Measurements from ENCODE around the gene CEMIP. TPM values are rescaled to one million over a fixed set of nuclear protein-coding genes. Genes with fewer than 3 reads are reported as not detected.

Gene CEMIP
- total and polyA plus RNA-seq, 2 of the 13 experiments (the other 11 are each of a cell fraction or from before 2014, with no cell fraction given), result 4.3 to 28.5 TPM

DNA sequence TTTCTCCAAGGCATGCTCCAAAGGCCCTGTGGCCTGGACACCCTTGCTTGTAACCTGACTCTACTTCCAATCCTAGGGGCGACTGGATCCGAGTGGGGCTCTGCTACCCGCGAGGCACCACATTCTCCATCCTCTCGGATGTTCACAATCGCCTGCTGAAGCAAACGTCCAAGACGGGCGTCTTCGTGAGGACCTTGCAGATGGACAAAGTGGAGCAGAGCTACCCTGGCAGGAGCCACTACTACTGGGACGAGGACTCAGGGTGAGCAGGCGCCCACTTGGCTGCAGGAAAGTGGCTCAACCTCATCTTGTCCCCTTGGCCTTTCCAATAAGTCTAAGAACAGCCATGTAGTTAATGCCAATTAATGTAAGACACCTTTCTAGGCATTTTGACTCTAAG is 158.5 kb downstream of the CEMIP start (continued):
- TF ChIP-seq, protein P1, sequence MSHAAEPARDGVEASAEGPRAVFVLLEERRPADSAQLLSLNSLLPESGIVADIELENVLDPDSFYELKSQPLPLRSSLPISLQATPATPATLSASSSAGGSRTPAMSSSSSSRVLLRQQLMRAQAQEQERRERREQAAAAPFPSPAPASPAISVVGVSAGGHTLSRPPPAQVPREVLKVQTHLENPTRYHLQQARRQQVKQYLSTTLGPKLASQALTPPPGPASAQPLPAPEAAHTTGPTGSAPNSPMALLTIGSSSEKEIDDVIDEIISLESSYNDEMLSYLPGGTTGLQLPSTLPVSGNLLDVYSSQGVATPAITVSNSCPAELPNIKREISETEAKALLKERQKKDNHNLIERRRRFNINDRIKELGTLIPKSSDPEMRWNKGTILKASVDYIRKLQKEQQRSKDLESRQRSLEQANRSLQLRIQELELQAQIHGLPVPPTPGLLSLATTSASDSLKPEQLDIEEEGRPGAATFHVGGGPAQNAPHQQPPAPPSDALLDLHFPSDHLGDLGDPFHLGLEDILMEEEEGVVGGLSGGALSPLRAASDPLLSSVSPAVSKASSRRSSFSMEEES (CRISPR knock-in tag; IDR thresholded peaks at IDR 0.05), result no peak

DNA sequence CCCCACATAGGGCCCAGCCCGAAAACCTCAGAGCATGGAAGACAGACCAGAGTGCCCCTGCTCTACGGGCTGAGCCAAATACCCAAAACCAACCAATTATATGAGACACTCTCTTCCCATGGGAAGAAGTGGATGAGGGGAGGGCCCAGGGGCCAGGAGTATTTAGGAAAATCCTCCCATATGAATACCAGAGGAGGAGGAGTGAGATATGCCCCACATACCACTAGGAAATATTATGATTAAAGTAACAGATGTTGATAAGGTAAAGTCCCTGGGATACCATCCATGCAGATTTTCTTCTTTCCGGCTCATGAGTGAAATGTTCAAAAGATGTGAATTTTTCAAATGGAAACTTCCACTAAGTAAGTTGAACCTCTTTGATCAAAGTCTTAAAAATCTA is 160.0 kb downstream of the CEMIP start:
- ATAC-seq (no peak), FAIRE-seq (no peak), DNase-seq (ENCODE audit: low spot score) (no peak)
- in situ Hi-C loops (cut with HindIII; ENCODE audit: extremely low pct_ligation_motif_present, low pct_unique_long_range_greater_than_20kb) (no loop called here), intact Hi-C loops (cut with micrococcal nuclease; ENCODE audit: unreplicated experiment) (no loop called here)
- 95% methylated on average over 3 of the region's 3 CpGs for WGBS (ENCODE audit: low lambda C conversion rate)
- no peak overlapping the region for H3K9ac ChIP-seq (ENCODE audit: insufficient read depth, low read depth, low read length)
- peaks cover 23 to 71% of the 10 kb centered on the region in 2 experiments for H3K36me3 ChIP-seq (replicated peaks in 1 of 2; ENCODE audit: control insufficient read depth in 1 of 2, insufficient read depth in 2 of 2, low read length in 2 of 2)
- H2AFZ ChIP-seq (ENCODE audit: low read length), result no peak overlapping the region
- H3K27ac ChIP-seq (ENCODE audit: extremely low read length, insufficient read depth, low read length), result no peak overlapping the region
- H3K27me3 ChIP-seq (ENCODE audit: control insufficient read depth in 1 of 2, insufficient read depth in 2 of 2, low read length in 2 of 2), result no peaks in the 10 kb centered on the region
- ChIA-PET POLR2A (no interaction called here), CTCF (ENCODE audit: low intra/inter-chr PET ratio, low total read pairs) (no interaction called here)
- no peak overlapping the region for H3K4me3 ChIP-seq (replicated peaks in 1 of 3; ENCODE audit: insufficient read depth in 1 of 3, low read depth in 2 of 3, low read length in 3 of 3)
- no peaks in the 10 kb centered on the region for H3K79me2 ChIP-seq (ENCODE audit: insufficient read depth, low read length)
- H4K20me1 ChIP-seq (ENCODE audit: insufficient read depth, low read length), result no peaks in the 10 kb centered on the region
- TF ChIP-seq HOXA3 (CRISPR knock-in tag; IDR thresholded peaks at IDR 0.05), result no peak
- TF ChIP-seq CAMTA2 (CRISPR knock-in tag; IDR thresholded peaks at IDR 0.05; ENCODE audit: borderline replicate concordance), result no peak
- H3K4me2 ChIP-seq (ENCODE audit: low read depth, low read length), result no peak overlapping the region
- H3K9me3 ChIP-seq (ENCODE audit: low read length), result no peaks in the 10 kb centered on the region
- H3K4me1 ChIP-seq (ENCODE audit: insufficient read depth, low read length), result no peaks in the 10 kb centered on the region
- BruUV-seq (replicated peaks), result no TSS peak

DNA sequence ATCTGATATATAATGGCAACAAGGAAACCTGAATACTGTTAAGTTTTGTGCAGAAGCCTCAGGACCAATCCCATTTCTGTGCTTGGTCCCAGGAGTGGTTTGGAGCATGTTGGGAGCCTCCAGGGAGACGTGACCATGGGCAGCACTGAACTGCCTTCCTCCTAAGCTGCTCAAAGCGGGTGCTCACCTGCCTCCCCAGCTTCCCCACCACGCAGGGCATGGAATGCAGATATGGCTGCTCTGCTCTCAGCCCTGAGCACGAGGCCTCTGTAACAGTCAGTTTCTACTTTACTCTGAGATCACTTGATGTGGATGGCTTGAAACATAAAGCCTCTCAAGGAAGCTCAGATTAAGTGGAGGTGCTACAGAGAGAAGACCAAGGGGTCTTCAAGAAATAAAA is 161.2 kb downstream of the CEMIP start:
- in situ Hi-C loops (cut with HindIII; ENCODE audit: extremely low pct_ligation_motif_present, low pct_unique_long_range_greater_than_20kb) (no loop called here), intact Hi-C loops (cut with micrococcal nuclease; ENCODE audit: unreplicated experiment) (no loop called here)
- Histone ChIP-seq H3K4me1 (ENCODE audit: insufficient read depth, low read length) (no peaks in the 10 kb centered on the region), H3K79me2 (ENCODE audit: insufficient read depth, low read length) (no peaks in the 10 kb centered on the region), H3K27ac (ENCODE audit: extremely low read length, insufficient read depth, low read length) (no peak overlapping the region), H3K4me3 (replicated peaks in 1 of 3; ENCODE audit: insufficient read depth in 1 of 3, low read depth in 2 of 3, low read length in 3 of 3) (no peak overlapping the region), H3K9ac (ENCODE audit: insufficient read depth, low read depth, low read length) (no peak overlapping the region), H4K20me1 (ENCODE audit: insufficient read depth, low read length) (no peaks in the 10 kb centered on the region), H2AFZ (ENCODE audit: low read length) (no peak overlapping the region), H3K9me3 (ENCODE audit: low read length) (no peaks in the 10 kb centered on the region), H3K4me2 (ENCODE audit: low read depth, low read length) (no peak overlapping the region), H3K27me3 (ENCODE audit: control insufficient read depth in 1 of 2, insufficient read depth in 2 of 2, low read length in 2 of 2) (no peaks in the 10 kb centered on the region), H3K36me3 (replicated peaks in 1 of 2; ENCODE audit: control insufficient read depth in 1 of 2, insufficient read depth in 2 of 2, low read length in 2 of 2) (peaks cover 20 to 80% of the 10 kb centered on the region in 2 experiments)
- 100% methylated on average over 1 of the region's 4 CpGs for WGBS (ENCODE audit: low lambda C conversion rate)
- CTCF ChIA-PET (ENCODE audit: low intra/inter-chr PET ratio, low total read pairs), result no interaction called here
- POLR2A ChIA-PET, result no interaction called here
- BruUV-seq (replicated peaks), result no TSS peak
- no peak for TF ChIP-seq KDM5A (IDR thresholded peaks at IDR 0.05; ENCODE audit: borderline replicate concordance, low read length)
- no peak for TF ChIP-seq ZNF552 (CRISPR knock-in tag; IDR thresholded peaks at IDR 0.05; ENCODE audit: borderline replicate concordance)
- no peak for TF ChIP-seq SMC3 (IDR thresholded peaks at IDR 0.05; ENCODE audit: low read length)
- no peak for TF ChIP-seq ZNF678 (CRISPR knock-in tag; IDR thresholded peaks at IDR 0.05)
- TF ChIP-seq ZNF496 (CRISPR knock-in tag; IDR thresholded peaks at IDR 0.05; ENCODE audit: insufficient replicate concordance), result no peak
- TF ChIP-seq LCORL (IDR thresholded peaks at IDR 0.05), result no peak
- no peak for TF ChIP-seq LCORL (CRISPR knock-in tag; IDR thresholded peaks at IDR 0.05)
- TF ChIP-seq, protein P2, sequence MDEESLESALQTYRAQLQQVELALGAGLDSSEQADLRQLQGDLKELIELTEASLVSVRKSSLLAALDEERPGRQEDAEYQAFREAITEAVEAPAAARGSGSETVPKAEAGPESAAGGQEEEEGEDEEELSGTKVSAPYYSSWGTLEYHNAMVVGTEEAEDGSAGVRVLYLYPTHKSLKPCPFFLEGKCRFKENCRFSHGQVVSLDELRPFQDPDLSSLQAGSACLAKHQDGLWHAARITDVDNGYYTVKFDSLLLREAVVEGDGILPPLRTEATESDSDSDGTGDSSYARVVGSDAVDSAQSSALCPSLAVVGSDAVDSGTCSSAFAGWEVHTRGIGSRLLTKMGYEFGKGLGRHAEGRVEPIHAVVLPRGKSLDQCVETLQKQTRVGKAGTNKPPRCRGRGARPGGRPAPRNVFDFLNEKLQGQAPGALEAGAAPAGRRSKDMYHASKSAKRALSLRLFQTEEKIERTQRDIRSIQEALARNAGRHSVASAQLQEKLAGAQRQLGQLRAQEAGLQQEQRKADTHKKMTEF (CRISPR knock-in tag; IDR thresholded peaks at IDR 0.05), result no peak
- no peak for TF ChIP-seq ETV6 (CRISPR knock-in tag; conservative IDR thresholded peaks at IDR 0.05)
- TF ChIP-seq SNAI1 (CRISPR knock-in tag; IDR thresholded peaks at IDR 0.05; ENCODE audit: borderline replicate concordance), result no peak
- TF ChIP-seq ELF1 (CRISPR knock-in tag; IDR thresholded peaks at IDR 0.05), result no peak
- ATAC-seq, result no peak
- no peak for FAIRE-seq
- DNase-seq (ENCODE audit: low spot score), result no peak
